IPS-NIHi11 (cell line): ENCODE measurements around the gene DMD.
A peak's percentile ranks its signal among the peaks of the same experiment; 100 is the strongest.
"Not testable (repeated sequence)": the region's sequence is repeated elsewhere in the genome, so short reads cannot be mapped to it uniquely, and the experiment has no call there.

Experiments used
- DNase-seq: peaks from one replicate; pipeline ENCODE4 v3.0.0; 2012; ENCODE audit warnings: mixed read lengths, low spot score

DMD gene

DNA sequence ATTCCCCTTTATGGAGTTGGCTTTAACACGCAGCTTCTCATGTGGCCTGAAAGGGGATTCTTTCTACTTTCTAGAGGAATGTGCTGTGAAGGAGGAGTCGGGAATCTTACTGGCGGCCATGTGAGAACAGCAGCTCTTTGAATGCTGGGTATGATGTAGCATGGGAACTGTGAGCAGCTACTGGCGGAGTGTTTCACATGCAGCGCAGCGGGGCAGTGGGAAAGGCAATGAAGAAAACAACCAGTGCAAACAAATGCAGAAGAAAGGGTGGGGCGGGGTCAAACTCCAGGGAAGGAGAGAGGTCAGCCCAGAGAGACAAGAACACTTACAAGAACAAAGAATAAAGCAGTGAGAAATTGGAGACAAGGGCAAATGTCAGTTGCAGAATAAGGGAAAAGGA lies 1775.8 kb downstream of the DMD start:
- DNase-seq = peak; percentile 51

DNA sequence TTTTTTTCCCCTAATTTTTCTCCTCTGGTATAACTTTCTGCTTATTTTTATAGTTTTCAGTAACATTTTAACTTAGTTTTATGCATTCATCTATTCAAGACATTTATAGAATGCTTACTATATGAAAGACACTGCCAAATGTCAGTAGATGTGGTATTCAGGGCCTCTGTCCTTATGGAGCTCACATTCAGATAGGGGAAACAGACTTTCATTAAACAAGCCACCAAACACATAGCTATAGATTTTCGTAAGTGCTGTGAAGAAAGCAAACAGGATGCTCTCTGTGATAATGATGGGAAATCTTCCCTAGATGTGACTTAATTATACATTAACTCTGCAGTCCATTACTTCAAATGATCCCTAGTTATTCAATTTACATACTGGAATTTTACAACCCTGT lies 1777.5 kb downstream of the DMD start:
- no peak for DNase-seq

DNA sequence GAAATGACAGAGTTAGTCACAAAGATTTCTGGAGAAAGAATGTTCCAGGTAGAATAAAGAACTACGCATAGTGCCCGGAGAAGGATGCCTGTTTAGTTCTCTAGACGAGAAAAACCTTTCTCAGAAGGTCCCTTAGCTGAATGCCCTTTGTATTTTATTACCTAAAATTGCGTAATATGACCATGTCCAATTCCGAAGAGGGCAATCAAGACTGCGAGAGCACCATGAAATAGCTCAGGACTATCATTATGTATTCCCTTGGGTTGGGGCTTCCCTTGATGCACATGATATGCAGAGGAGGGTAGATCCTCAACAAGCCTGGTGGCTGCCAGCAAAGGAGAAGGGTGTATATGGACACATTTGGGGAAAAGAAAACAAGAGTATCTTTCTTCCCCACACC lies 1781.4 kb downstream of the DMD start:
- no peak for DNase-seq

DNA sequence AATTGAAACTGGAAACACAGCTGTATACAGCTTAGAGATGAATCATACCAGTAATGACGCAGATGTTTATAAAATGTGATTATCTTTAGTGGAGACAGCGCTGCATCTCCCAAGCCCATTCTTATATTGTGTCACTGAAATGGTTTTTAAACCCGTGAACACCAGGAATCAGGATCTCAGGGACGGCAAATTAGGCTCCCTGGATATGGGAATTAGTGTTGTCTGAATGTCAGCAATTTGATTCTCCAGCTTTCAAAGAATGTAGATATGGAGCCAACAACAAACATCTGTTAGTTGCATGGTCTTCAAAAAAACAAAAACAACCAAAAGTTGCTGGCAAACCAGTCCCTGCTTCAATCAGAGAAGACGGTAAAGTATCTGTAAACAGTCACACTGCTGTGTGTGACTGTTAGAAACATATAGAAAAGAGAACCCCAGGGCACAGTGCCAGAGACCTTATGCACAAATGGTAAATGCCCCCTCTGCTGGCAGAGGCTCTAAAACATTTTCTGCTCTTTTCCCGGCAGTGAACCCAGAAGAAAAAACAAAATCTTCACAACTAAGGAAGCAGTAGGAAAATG lies 1787.7 kb downstream of the DMD start:
- DNase-seq = peak; percentile 16

DNA sequence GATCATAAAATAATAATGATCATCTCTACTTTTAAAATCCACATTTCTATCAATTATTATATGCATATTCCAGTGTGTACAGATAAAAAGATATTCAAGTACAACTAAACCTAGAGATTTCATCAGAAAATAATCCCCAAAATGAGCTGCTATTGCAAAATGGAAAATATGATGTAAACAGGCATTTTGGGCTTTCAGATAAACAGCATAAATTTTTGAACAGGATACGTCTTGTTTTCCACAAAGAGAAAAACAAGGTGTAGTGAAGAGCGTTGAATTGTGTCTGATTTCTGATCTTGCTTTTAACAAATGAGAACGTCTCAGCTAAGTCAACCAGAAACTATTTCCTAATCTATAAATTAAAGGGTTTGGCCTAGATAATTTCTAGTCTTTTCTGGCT lies 1789.9 kb downstream of the DMD start:
- no peak for DNase-seq

DNA sequence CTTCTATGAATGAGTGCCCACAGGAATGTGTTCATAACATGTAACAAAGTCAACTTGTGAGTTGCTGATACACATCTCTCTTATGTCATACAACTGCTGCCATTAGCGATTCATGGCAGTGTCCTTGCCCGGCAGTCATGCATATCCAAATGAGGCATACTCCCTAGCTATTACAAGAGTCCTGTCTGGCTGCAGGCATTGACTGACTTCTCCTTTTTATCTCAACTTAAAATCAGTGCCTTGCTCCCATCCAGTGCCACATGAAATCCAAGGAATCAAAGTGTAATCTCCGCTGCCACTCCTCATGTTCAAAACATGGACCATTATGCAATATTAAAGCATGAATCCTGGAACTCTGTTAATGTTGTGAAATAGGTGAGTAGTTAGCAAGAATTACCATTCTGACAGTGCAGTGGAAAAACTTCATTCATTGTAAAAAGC lies 1790.6 kb downstream of the DMD start:
- no peak for DNase-seq

DNA sequence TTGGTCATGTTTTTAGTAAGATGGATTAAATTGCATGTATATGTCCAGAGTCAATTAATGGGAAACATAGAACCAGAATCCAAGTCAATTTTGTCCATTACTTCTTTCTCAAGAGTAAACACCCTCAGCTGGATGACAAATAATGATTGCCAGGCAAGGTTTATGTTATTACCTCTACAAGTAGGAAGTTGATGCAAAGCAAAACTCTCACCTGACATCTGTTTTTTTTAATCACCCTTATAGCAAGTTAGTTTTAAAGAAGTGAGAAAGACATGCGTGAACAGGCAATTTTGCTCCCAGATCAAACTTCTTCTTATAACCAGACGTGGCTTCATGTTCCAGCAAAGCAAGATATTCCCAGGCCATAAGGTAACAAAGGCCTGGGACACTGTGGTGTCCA lies 1791.0 kb downstream of the DMD start:
- DNase-seq = no peak

DNA sequence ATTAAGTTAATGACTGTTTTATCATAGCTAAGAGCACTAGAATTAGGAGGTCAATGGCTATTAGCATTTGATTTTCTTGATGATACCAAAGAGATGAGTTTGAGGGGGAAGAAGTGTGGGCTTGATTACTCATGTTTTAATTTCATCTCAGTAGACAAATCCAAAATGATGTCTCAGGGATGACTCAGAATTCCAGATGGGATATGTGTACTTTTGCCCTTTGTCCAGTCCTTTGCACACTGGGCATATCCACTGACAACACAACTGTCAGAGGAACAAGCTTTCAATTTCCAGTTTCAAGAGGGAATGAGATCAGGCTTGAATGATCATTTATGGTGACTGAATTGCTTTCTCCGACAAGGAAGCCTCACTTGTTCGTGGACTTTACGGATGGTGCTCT lies 1814.2 kb downstream of the DMD start:
- no peak for DNase-seq

DNA sequence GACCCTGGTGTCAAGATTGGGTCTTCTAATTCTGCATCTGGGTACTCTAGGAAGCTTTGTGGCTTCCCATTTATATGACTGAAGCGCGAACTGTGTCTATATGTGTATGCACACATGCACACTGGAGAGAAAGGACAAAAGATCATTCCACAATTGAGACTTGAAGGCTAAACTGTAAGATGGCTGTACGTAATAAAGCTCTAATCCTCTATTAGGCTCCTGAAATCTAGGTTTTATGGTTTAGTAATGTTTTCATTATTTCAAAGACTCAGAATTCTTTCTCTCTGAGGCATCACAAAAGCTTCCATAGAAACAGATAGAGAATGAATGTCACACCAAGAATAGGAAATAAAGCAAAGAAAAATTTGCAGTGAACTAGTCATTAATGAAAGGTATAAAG lies 1818.8 kb downstream of the DMD start:
- no peak for DNase-seq

DNA sequence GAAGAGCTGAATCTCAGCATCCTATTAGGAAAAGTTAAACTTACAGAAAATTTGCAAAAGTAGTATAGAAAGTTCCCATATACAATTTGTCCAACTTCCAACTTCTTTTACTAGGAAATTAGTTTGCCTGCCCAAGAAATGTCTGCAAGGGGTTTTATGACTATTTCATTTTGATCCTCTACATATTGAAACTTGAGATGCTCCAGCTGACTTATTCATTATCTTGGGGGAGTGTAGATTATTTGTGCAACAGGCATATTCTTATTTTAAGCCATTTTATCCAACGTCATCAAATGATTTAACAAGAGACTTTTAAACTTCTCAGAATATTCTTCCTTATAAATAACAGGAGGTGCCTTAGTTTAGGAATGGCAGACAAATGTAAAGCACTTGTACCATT lies 1822.4 kb downstream of the DMD start:
- DNase-seq = no peak

DNA sequence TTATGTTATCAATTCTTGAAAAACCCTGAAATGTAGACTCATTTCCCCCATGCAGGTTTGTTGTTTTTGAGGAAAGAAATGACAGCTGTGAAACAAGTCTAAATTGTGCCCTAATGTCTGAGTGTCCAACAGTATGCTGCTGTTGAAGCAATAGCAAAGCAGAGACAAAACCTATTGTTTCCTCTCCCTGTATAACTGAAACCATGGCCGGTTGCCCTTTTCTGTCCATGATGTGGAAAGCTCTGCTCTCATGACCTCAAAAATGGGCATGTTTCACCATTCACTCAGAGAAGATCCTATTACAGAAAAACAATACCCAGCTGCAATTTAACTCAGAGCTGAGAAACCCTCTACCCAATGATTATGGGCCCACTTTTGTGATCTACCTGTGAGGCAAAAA lies 1826.9 kb downstream of the DMD start:
- no peak for DNase-seq

DNA sequence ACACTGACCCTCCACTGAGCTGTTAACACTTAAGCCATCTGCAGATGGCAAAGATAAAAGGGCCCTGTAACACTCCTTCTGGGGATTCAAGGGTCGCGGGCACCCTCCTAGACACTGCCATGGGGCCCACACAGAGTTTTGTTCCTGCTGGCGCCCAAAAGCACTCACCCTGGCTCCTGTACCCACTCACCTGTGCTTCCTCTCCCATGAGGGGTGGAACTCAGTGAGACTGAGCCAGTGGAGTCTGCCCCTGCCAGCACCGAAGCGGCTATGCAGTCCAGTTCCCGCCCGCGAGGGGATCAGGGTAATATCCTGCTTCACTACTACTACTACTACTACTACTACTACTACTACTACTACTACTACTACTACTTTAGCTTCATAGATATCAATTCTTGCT lies 1827.4 kb downstream of the DMD start:
- no peak for DNase-seq

DNA sequence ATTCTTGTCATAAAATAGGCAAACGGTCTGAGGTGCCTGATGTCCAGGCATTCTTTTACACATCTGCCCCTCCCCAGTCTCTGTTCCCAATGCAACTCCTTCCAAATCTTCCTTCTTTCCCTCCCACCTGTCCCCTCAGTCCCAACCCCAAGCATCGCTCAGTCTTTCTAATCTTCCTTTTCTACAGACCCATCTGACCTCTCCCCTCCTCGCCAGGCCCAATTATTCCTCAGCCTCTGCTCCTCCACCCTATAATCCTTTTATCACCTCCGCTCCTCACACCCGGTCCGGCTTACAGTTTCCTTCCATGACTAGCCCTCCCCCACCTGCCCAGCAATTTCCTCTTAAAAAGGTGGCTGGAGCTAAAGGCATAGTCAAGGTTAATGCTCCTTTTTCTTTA lies 1832.4 kb downstream of the DMD start:
- not testable (repeated sequence) for DNase-seq

DNA sequence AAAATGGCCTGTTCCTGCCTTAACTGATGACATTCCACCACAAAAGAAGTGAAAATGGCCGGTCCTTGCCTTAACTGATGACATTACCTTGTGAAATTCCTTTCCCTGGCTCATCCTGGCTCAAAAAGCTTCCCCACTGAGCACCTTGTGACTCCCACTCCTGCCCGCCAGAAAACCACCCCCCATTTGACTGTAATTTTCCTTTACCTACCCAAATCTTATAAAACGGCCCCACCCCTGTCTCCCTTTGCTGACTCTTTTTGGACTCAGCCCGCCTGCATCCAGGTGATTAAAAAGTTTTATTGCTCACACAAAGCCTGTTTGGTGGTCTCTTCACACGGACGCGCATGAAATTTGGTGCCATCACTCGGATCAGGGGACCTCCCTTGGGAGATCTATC lies 1833.5 kb downstream of the DMD start:
- not testable (repeated sequence) for DNase-seq

DNA sequence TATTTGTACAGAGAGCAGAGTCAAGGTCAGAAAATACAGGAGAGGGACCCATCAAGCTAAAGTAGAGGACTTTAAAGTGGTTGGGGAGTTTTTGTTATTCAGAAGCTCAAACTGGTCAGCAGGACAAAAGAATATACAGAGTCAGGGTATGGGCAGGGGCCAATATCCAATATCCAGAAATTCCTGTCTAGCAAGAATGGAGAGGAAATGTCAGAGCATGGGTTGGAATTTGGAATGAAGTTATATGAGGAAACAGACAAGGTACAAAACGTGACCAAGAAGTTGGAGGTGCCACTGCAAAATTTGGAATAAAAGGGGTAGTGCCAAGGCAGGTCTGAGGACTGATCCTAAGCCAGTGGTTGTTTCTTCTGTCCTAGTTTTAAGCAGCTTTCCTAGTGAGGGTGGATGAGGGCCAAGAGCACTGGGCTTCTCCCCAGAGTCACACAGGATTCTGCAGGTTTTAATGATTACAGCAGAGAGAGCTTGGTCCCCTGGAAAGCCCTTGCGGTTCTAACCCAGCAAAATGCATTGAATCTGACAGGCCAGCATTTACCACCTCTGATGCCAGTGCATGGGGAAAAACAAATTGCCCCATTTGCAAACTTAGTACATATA lies 1834.8 kb downstream of the DMD start:
- no peak for DNase-seq

DNA sequence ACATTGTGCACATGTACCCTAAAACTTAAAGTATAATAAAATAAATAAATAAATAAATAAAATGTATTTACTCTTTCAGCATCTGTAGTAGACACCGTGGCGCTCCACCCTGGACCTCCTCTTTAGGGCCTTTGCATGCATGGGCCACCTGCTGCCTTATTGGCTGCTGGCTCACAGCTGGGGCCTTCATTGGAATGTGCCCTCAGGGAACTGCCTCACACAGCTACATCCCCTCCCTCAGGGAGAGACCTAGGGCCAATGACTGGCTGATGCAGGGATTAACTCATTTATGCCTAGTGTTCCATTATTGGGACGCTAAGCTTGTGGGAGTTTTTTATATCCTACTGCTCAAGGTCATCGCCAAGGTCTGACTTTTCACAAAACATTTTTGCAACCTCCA lies 1836.6 kb downstream of the DMD start:
- peak; percentile 25 for DNase-seq

DNA sequence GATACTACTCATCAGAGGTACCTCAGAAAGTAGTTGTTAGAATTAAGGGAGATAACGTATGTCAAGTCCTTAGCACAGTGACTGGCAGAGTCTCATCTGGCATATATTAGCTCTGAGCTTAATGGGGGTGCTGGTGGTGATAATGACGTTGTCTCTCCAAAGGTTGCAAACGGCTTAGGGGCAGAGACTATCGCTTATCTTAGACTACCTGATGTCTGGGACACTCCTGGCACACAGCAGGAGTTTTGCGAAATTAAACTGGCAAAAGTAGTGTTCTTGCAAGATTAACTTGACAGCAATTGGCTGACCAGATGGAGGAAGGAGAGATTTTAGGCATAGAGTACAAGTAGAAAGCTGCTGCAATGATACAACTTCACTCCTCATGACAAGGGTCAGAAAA lies 1839.4 kb downstream of the DMD start:
- no peak for DNase-seq

DNA sequence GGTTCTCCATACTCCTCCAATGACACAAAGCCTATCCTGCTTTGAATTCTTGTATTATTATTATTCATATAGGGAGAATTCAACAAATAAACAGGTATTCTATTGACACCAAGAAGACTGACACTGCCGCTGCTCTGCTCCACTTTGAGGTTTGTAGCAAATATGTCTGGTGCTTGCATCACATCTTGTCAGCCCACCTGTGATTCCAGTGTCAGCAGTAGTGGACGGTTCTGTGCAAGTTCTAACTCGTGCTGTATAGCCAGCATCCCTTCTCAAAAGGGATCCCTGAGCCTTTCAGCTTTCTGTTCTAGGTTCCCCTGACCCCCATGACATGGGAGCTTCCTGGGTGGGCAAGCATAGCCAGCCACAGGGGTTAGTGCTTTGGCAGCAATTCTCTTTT lies 1843.5 kb downstream of the DMD start:
- no peak for DNase-seq

DNA sequence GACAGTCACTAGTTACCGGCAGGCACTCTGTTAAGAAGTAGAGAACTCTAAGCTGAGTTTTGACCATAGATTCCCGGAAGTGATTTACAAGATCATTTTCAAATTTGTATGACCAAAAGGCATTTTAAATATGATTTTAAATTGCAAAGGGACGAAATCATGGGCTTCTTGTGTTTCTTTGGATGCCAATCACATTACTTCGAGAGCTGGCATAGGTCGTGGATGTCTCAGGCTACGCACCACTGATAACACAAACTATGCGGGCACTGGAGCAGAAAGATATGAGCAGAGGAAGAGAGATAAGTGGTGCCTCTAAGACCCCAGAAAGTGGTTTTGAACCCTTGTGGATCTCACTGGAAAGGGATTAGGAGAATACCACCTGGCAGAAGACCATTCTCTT lies 1845.3 kb downstream of the DMD start:
- no peak for DNase-seq

DNA sequence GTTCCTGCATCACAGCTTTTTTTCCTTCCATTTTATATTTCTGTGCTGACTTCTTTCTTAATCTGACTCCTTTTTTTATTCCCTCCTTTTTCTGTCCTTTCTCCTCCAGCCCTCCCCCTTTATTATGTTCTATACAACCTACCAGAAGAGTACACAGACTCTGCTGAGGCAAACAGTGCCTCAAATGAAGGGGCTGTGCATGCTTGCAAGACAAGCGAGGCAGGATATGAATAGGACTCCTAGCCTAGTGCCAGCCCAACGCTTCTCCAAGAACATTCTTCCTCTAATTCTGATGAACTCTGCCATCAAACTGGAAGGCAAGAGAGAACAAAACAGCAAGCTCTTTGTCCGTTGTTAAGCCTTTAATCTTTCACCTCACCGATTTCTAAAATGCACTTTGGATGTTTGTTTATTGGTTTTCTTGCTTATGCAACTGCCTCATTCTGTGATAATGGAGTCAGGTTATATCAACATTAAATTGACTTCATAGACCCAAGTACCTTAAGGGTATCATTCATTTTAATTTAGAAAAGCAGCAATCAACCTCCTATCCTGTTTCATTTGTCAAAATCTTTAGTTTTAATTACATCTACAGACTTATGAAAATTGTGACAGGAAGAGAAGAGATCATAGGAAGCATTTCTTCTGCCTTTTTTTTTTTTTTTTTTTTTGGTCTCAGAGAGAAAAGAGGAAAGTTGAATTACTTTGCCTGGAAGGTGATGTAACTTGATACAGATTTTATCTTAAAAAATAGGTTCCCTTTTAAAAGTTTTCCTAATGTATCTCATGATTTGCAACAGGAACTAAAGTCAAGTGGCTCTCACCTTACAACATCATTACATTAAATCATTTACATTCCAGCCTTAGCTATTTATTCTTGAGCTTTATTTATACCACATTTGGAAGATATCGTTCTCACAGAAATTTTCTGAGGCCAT lies 1854.8 kb downstream of the DMD start:
- no peak for DNase-seq

DNA sequence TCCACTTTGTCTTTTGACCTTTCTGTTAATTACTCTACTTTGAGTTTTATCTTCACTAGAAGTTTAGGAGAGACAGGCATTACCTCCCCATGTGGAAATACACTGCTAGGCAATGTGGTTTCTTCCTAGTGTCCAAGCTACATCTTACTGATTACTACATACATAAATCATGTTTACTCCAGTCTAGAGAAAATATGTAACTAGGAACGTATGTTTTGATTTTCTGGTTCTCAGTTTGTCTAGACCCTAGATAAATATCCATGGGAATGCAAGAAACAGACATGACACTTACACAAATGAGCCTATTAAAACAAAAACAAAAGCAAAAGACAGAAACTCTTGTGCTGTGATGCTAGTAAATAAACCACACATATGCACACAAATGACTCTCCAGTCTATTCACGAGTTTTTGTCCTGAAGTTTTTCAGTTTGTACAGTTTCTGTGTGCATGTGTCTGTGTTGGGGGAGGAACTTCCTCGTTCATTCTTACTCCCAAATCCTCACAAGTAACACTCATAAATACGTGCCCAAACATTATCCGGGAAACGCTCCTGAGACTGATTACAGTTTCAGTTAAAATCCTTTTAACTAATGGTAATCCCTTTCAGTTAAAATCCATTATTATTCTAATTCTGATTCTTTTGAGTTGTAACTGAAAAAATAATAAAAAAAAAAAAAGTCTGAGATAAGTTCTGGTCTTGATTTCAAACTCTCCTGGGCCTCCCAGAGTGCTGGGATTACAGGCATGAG lies 1856.0 kb downstream of the DMD start:
- DNase-seq = no peak

DNA sequence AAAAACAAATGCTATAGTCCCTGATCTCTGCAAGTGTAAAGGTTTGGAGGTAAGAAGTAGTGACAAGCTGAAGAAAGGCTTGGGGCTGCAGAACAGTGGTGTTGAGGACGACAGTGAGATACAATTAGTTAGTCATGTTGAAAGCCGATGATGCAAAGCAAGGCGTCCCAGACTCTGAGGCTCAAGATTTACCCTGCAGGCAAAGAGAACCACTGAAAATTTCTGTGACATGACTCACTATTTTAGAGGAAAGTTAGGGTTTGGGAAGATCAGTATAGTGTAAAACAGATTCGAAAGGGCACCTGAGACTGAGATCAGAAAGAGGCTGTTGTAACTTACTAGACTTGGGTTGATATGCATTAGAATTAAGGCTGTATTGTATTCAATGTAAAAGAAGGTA lies 1858.3 kb downstream of the DMD start:
- no peak for DNase-seq

DNA sequence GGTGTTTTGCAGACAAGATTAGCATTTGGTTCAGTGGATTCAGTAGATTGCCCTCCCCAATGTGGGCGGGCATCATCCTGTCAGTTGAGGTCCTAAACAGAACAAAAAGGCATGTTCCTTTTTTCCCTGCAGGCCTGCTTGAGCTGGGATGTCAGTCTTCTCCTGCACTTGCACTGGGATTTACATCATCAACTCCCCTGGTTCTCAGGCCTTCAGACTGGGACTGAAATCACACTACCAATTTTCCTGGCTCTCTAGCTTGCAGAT lies 1860.6 kb downstream of the DMD start:
- DNase-seq = no peak
